SU-DHL-6 (cell line): ENCODE data around the gene MAP3K8.
"Not testable (repeated sequence)": the region's sequence is repeated elsewhere in the genome, so short reads cannot be mapped to it uniquely, and the experiment has no call there.

Experiments used
- H2AFZ ChIP-seq: fragments of 200-600 bp; sonication (generic); 2 replicates; pipeline ENCODE4 v1.6.1; 2014; ENCODE audit warnings: low read depth, mild to moderate bottlenecking, moderate library complexity, mixed read lengths, antibody characterized with exemption, low read length; ENCODE audit not compliant: severe bottlenecking
- H3F3A ChIP-seq: fragments of 200-600 bp; shearing (Covaris generic); 2 replicates; pipeline ENCODE4 v1.6.0; 2016; ENCODE audit warnings: antibody characterized with exemption, mild to moderate bottlenecking; ENCODE audit not compliant: insufficient read depth
- H3K27ac ChIP-seq: fragments of 200-600 bp; sonication (generic); 2 replicates; pipeline ENCODE4 v1.5.1; 2016; ENCODE audit warnings: low read depth, mild to moderate bottlenecking, low read length, moderate library complexity, mixed read lengths
- H3K27me3 ChIP-seq: fragments of 200-600 bp; sonication (generic), shearing (Covaris generic); 2 replicates; pipeline ENCODE4 v1.6.0; 2014; ENCODE audit warnings: mild to moderate bottlenecking, low read length
- H3K36me3 ChIP-seq: fragments of 200-600 bp; sonication (generic); 2 replicates; pipeline ENCODE4 v1.6.1; 2014; ENCODE audit warnings: mild to moderate bottlenecking, low read length, mixed read lengths
- H3K4me2 ChIP-seq: fragments of 300-600, 200-600 bp; shearing (Covaris generic), sonication (generic); 2 replicates; pipeline ENCODE4 v1.6.0; 2014; ENCODE audit warnings: low read length, low read depth, mild to moderate bottlenecking; ENCODE audit not compliant: poor library complexity, severe bottlenecking
- H3K4me3 ChIP-seq: fragments of 200-600 bp; sonication (generic); 2 replicates; pipeline ENCODE4 v1.5.1; 2014; ENCODE audit warnings: antibody characterized with exemption, low read length, mild to moderate bottlenecking, mixed read lengths; ENCODE audit not compliant: insufficient read depth, poor library complexity, severe bottlenecking
- H3K79me2 ChIP-seq: fragments of 200-600 bp; sonication (generic); 2 replicates; pipeline ENCODE4 v1.6.1; 2014; ENCODE audit warnings: mild to moderate bottlenecking, low read length, moderate library complexity; ENCODE audit not compliant: insufficient read depth
- H3K9ac ChIP-seq: fragments of 200-600 bp; sonication (generic); 2 replicates; pipeline ENCODE4 v1.7.0; 2014; ENCODE audit warnings: mild to moderate bottlenecking, low read length
- H3K9me2 ChIP-seq: fragments of 200-600 bp; sonication (generic); replicated peaks from 2 replicates; pipeline ENCODE4 v1.6.1; 2014; ENCODE audit warnings: low read length; ENCODE audit not compliant: insufficient read depth
- H3K9me3 ChIP-seq: fragments of 200-600 bp; sonication (generic); 2 replicates; pipeline ENCODE4 v1.6.1; 2014; ENCODE audit warnings: low read length, mixed read lengths; ENCODE audit not compliant: insufficient read depth
- H4K20me1 ChIP-seq: fragments of 200-600 bp; sonication (generic); 2 replicates; pipeline ENCODE4 v1.6.1; 2014; ENCODE audit warnings: low read depth, mild to moderate bottlenecking, antibody characterized with exemption, low read length, moderate library complexity, mixed read lengths
- CTCF ChIP-seq: fragments of 200-600 bp; sonication (generic); IDR thresholded peaks from one replicate; pipeline ENCODE4 v1.5.1; 2017; ENCODE audit warnings: antibody characterized with exemption, mild to moderate bottlenecking, low read length, moderate library complexity; ENCODE audit not compliant: insufficient read depth, poor library complexity, severe bottlenecking
- EZH2phosphoT487 ChIP-seq: fragments of 200-600 bp; sonication (generic), shearing (Covaris generic); conservative IDR thresholded peaks from 2 replicates; pipeline ENCODE4 v1.6.1; 2018; ENCODE audit warnings: mild to moderate bottlenecking, antibody characterized with exemption, low read length, moderate library complexity, mixed read lengths

Gene MAP3K8

GRCh38 chr10:30433306-30433729 lies 666 bp upstream of the MAP3K8 start:
- no peaks in the 10 kb centered on the region for H3K36me3 ChIP-seq
- H3F3A ChIP-seq, result peaks cover 6% of the 10 kb centered on the region; the same call in 1 of the 2 replicates
- H4K20me1 ChIP-seq, result no peaks in the 10 kb centered on the region
- H3K79me2 ChIP-seq, result no peaks in the 10 kb centered on the region
- no peak overlapping the region for H3K27ac ChIP-seq
- H2AFZ ChIP-seq, result peak overlapping the region; percentile 94
- H3K4me2 ChIP-seq, result peak overlapping the region; percentile 76
- peak overlapping the region; percentile 74 for H3K4me3 ChIP-seq
- no peaks in the 10 kb centered on the region for H3K9me3 ChIP-seq
- H3K9ac ChIP-seq, result peak overlapping the region; percentile 60
- TF ChIP-seq EZH2phosphoT487 (no peak), CTCF (no peak)
- H3K9me2 ChIP-seq, result no peaks in the 10 kb centered on the region
- no peaks in the 10 kb centered on the region for H3K27me3 ChIP-seq

- Histone ChIP-seq H2AFZ (peak overlapping the region; percentile 94), H3F3A (peaks cover 6% of the 10 kb centered on the region; the same call in 1 of the 2 replicates), H4K20me1 (no peaks in the 10 kb centered on the region), H3K27me3 (no peaks in the 10 kb centered on the region), H3K9me3 (no peaks in the 10 kb centered on the region), H3K4me3 (peak overlapping the region; percentile 74), H3K4me2 (peak overlapping the region; percentile 76), H3K79me2 (no peaks in the 10 kb centered on the region), H3K36me3 (no peaks in the 10 kb centered on the region), H3K9ac (peak overlapping the region; percentile 60), H3K27ac (no peak overlapping the region), H3K9me2 (no peaks in the 10 kb centered on the region)
- TF ChIP-seq CTCF (no peak), EZH2phosphoT487 (peak; percentile 48; the same call in 1 of the 2 replicates)
Observed at GRCh38 chr10:30434273-30435072, 489 bp downstream of the MAP3K8 start.

GRCh38 chr10:30435073-30435422 lies 1.1 kb downstream of the MAP3K8 start:
- H3K9me3 ChIP-seq, result no peaks in the 10 kb centered on the region
- no peaks in the 10 kb centered on the region for H3K9me2 ChIP-seq
- TF ChIP-seq EZH2phosphoT487 (no peak), CTCF (no peak)
- peak overlapping the region; percentile 94 for H2AFZ ChIP-seq
- H3K79me2 ChIP-seq, result no peaks in the 10 kb centered on the region
- H4K20me1 ChIP-seq, result no peaks in the 10 kb centered on the region
- peak overlapping the region; percentile 60 for H3K9ac ChIP-seq
- H3F3A ChIP-seq, result peaks cover 6% of the 10 kb centered on the region; the same call in 1 of the 2 replicates
- H3K27ac ChIP-seq, result no peak overlapping the region
- peak overlapping the region; percentile 76 for H3K4me2 ChIP-seq
- no peak overlapping the region for H3K4me3 ChIP-seq
- no peaks in the 10 kb centered on the region for H3K36me3 ChIP-seq
- H3K27me3 ChIP-seq, result no peaks in the 10 kb centered on the region

- not testable (repeated sequence) for H3K9me2 ChIP-seq, H2AFZ ChIP-seq, H3K27me3 ChIP-seq, H3F3A ChIP-seq, H4K20me1 ChIP-seq, H3K4me3 ChIP-seq, H3K27ac ChIP-seq, H3K9ac ChIP-seq, H3K36me3 ChIP-seq, H3K9me3 ChIP-seq, H3K79me2 ChIP-seq
- peak overlapping the region; percentile 39 for H3K4me2 ChIP-seq
Observed at GRCh38 chr10:30435499-30436167, 1.6 kb downstream of the MAP3K8 start.
